ENCODE data around the gene BOK. TPM values are rescaled to one million over a fixed set of nuclear protein-coding genes. Genes with fewer than 3 reads are reported as not detected.

BOK gene
- total and polyA plus RNA-seq, 2 of the 13 experiments (the other 11 are each of a cell fraction or from before 2014, with no cell fraction given), result 35.5 to 39.2 TPM

- TF ChIP-seq, protein P1, sequence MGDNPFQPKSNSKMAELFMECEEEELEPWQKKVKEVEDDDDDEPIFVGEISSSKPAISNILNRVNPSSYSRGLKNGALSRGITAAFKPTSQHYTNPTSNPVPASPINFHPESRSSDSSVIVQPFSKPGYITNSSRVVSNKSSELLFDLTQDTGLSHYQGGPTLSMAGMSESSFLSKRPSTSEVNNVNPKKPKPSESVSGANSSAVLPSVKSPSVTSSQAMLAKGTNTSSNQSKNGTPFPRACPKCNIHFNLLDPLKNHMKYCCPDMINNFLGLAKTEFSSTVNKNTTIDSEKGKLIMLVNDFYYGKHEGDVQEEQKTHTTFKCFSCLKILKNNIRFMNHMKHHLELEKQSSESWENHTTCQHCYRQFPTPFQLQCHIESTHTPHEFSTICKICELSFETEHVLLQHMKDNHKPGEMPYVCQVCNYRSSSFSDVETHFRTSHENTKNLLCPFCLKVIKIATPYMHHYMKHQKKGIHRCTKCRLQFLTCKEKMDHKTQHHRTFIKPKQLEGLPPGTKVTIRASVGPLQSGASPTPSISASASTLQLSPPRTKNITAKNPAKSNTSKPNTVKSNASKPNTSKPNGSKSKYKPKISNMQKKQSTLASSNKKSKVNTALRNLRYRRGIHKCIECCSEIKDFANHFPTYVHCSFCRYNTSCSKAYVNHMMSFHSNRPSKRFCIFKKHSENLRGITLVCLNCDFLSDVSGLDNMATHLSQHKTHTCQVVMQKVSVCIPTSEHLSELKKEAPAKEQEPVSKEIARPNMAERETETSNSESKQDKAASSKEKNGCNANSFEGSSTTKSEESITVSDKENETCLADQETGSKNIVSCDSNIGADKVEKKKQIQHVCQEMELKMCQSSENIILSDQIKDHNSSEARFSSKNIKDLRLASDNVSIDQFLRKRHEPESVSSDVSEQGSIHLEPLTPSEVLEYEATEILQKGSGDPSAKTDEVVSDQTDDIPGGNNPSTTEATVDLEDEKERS (CRISPR knock-in tag; IDR thresholded peaks at IDR 0.05), result no peak
- no peak for TF ChIP-seq ZBTB25 (CRISPR knock-in tag; IDR thresholded peaks at IDR 0.05)
- no peak for TF ChIP-seq ZNF431 (CRISPR knock-in tag; IDR thresholded peaks at IDR 0.05; ENCODE audit: borderline replicate concordance, low read depth)
- TF ChIP-seq U2AF2 (IDR thresholded peaks at IDR 0.05; ENCODE audit: low read depth, low read length), result peak; percentile 85; the same call in 1 of the 2 replicates
- TF ChIP-seq ZNF274 (CRISPR knock-in tag; IDR thresholded peaks at IDR 0.05), result peak; percentile 64; the same call in 1 of the 2 replicates
- TF ChIP-seq MAFF (IDR thresholded peaks at IDR 0.05; ENCODE audit: low read depth, low read length), result no peak
- 0 out of 2 replicates have a peak, but pooled peaks have one; percentile 38 for TF ChIP-seq ZNF709 (CRISPR knock-in tag; IDR thresholded peaks at IDR 0.05)
- TF ChIP-seq ARID5B (CRISPR knock-in tag; IDR thresholded peaks at IDR 0.05), result peak; percentile 34; the same call in 1 of the 2 replicates
- no peak for TF ChIP-seq ZNF337 (CRISPR knock-in tag; IDR thresholded peaks at IDR 0.05; ENCODE audit: borderline replicate concordance, low read depth)
- no peak for TF ChIP-seq PAF1 (CRISPR knock-in tag; IDR thresholded peaks at IDR 0.05)
- no peak for TF ChIP-seq NONO (IDR thresholded peaks at IDR 0.05)
- TF ChIP-seq NONO (CRISPR knock-in tag; conservative IDR thresholded peaks at IDR 0.05), result peak; percentile 59
- TF ChIP-seq EED (CRISPR knock-in tag; IDR thresholded peaks at IDR 0.05), result peak; percentile 83; the same call in 1 of the 2 replicates
- TF ChIP-seq CBX5 (CRISPR knock-in tag; IDR thresholded peaks at IDR 0.05; ENCODE audit: borderline replicate concordance), result no peak
- TF ChIP-seq ZNF644 (CRISPR knock-in tag; IDR thresholded peaks at IDR 0.05; ENCODE audit: low read depth), result no peak
- no peak; a peak in 1 of 4 replicates for TF ChIP-seq POLR2A (IDR thresholded peaks at IDR 0.05; ENCODE audit: insufficient read depth in 1 of 2, low read depth in 2 of 2, low read length in 2 of 2)
- 0 out of 2 replicates have a peak, but pooled peaks have one; percentile 22 for TF ChIP-seq ZFYVE20 (CRISPR knock-in tag; IDR thresholded peaks at IDR 0.05; ENCODE audit: borderline replicate concordance, low read depth)
Measured at GRCh38 chr2:241558532-241559322, at the start of gene BOK (continued).
